H9 (cell line): ENCODE data around the gene SMG7. TPM values are rescaled to one million over a fixed set of nuclear protein-coding genes. Genes with fewer than 3 reads are reported as not detected.

Experiments
- DNase-seq: peaks from one replicate; pipeline ENCODE4 v3.0.0-alpha.2; 2017
- H2AFZ ChIP-seq: one replicate; pipeline ENCODE4 v1.6.1; 2013; ENCODE audit warnings: mild to moderate bottlenecking, low read length, control low read depth, moderate library complexity
- H2AK5ac ChIP-seq: 2 replicates; pipeline ENCODE4 v1.6.1; 2013; ENCODE audit warnings: low read length, control low read depth, mixed read lengths; ENCODE audit not compliant: insufficient read length
- H2BK120ac ChIP-seq: one replicate; pipeline ENCODE4 v1.6.1; 2013; ENCODE audit warnings: low read depth, mild to moderate bottlenecking, low read length, control low read depth, inconsistent platforms; ENCODE audit not compliant: poor library complexity, severe bottlenecking
- H2BK12ac ChIP-seq: 2 replicates; pipeline ENCODE4 v1.6.1; 2013; ENCODE audit warnings: low read length, control low read depth, mixed read lengths, low read depth; ENCODE audit not compliant: insufficient read length
- H2BK15ac ChIP-seq: 2 replicates; pipeline ENCODE4 v1.6.1; 2013; ENCODE audit warnings: low read depth, low read length, control low read depth
- H2BK20ac ChIP-seq: one replicate; pipeline ENCODE4 v1.6.1; 2013; ENCODE audit warnings: low read depth, mild to moderate bottlenecking, low read length, control low read depth, inconsistent platforms; ENCODE audit not compliant: poor library complexity, severe bottlenecking
- H2BK5ac ChIP-seq: 2 replicates; pipeline ENCODE4 v1.6.1; 2013; ENCODE audit warnings: low read length, control low read depth, mixed read lengths; ENCODE audit not compliant: insufficient read length
- H3K14ac ChIP-seq: 2 replicates; pipeline ENCODE4 v1.6.1; 2013; ENCODE audit warnings: low read length, control low read depth; ENCODE audit not compliant: insufficient read depth
- H3K18ac ChIP-seq: 2 replicates; pipeline ENCODE4 v1.6.1; 2013; ENCODE audit warnings: low read depth, mild to moderate bottlenecking, mixed read lengths, low read length, control low read depth; ENCODE audit not compliant: insufficient read length
- H3K23ac ChIP-seq: 2 replicates; pipeline ENCODE4 v1.6.1; 2013; ENCODE audit warnings: low read length, control low read depth, mixed read lengths, low read depth; ENCODE audit not compliant: insufficient read length
- H3K23me2 ChIP-seq: 2 replicates; pipeline ENCODE4 v1.6.1; 2013; ENCODE audit warnings: low read depth, mild to moderate bottlenecking, mixed read lengths, low read length, control low read depth; ENCODE audit not compliant: insufficient read length, poor library complexity, severe bottlenecking
- H3K27ac ChIP-seq: 2 replicates; pipeline ENCODE4 v1.5.1; 2013; ENCODE audit warnings: low read length, control low read depth, mixed read lengths, low read depth; ENCODE audit not compliant: insufficient read length
- H3K27me3 ChIP-seq: 2 replicates; pipeline ENCODE4 v1.6.1; 2013; ENCODE audit warnings: low read length, control low read depth, inconsistent platforms; ENCODE audit not compliant: insufficient read depth
- H3K4ac ChIP-seq: 2 replicates; pipeline ENCODE4 v1.6.1; 2013; ENCODE audit warnings: low read depth, mild to moderate bottlenecking, control low read depth, inconsistent platforms, low read length, moderate library complexity
- H3K4me1 ChIP-seq: 2 replicates; pipeline ENCODE4 v1.6.1; 2013; ENCODE audit warnings: low read length, control low read depth, inconsistent platforms; ENCODE audit not compliant: insufficient read depth
- H3K4me2 ChIP-seq: 2 replicates; pipeline ENCODE4 v1.6.1; 2013; ENCODE audit warnings: low read length, control low read depth, mixed read lengths; ENCODE audit not compliant: insufficient read length, insufficient read depth
- H3K56ac ChIP-seq: 2 replicates; pipeline ENCODE4 v1.6.1; 2013; ENCODE audit warnings: low read depth, mild to moderate bottlenecking, mixed read lengths, low read length, control low read depth; ENCODE audit not compliant: insufficient read length
- H3K79me1 ChIP-seq: 2 replicates; pipeline ENCODE4 v1.6.1; 2013; ENCODE audit warnings: low read depth, mild to moderate bottlenecking, moderate library complexity, low read length, control low read depth, inconsistent platforms; ENCODE audit not compliant: insufficient read depth, poor library complexity, severe bottlenecking
- H3K79me2 ChIP-seq: 2 replicates; pipeline ENCODE4 v1.6.1; 2013; ENCODE audit warnings: low read length, control low read depth, inconsistent platforms; ENCODE audit not compliant: insufficient read depth
- H3K9ac ChIP-seq: 2 replicates; pipeline ENCODE4 v1.6.1; 2013; ENCODE audit warnings: low read length, control low read depth, mixed read lengths; ENCODE audit not compliant: insufficient read length; ENCODE audit errors: extremely low read depth
- H3K9me3 ChIP-seq: one replicate; pipeline ENCODE4 v1.6.1; 2013; ENCODE audit warnings: low read depth, low read length, inconsistent platforms; ENCODE audit not compliant: control insufficient read depth
- H3T11ph ChIP-seq: one replicate; pipeline ENCODE4 v1.6.1; 2013; ENCODE audit warnings: mild to moderate bottlenecking, low read length, control low read depth, inconsistent platforms
- H4K20me1 ChIP-seq: one replicate; pipeline ENCODE4 v1.6.1; 2013; ENCODE audit not compliant: control insufficient read depth, insufficient read length, insufficient read depth
- H4K5ac ChIP-seq: 2 replicates; pipeline ENCODE4 v1.6.1; 2013; ENCODE audit warnings: low read depth, mild to moderate bottlenecking, mixed read lengths, low read length, control low read depth; ENCODE audit not compliant: insufficient read length
- H4K8ac ChIP-seq: replicated peaks from 2 replicates; pipeline ENCODE4 v1.6.1; 2013; ENCODE audit warnings: low read length, control low read depth, mixed read lengths, low read depth; ENCODE audit not compliant: insufficient read length
- H4K91ac ChIP-seq: 2 replicates; pipeline ENCODE4 v1.6.1; 2013; ENCODE audit warnings: low read depth, mild to moderate bottlenecking, moderate library complexity, mixed read lengths, low read length, control low read depth; ENCODE audit not compliant: insufficient read length
- H3K27ac Mint-ChIP-seq, 3 experiments: 2 replicates in 2 of 3; 3 replicates in 1 of 3; pipeline ENCODE4 v1.8.0; 2020 to 2021; ENCODE audit warnings: mixed read lengths in 3 of 3, mild to moderate bottlenecking in 1 of 3, moderate library complexity in 1 of 3
- H3K27me3 Mint-ChIP-seq: 2 replicates; pipeline ENCODE4 v1.8.0; 2021; ENCODE audit warnings: low read depth, mild to moderate bottlenecking, moderate library complexity, mixed read lengths
- H3K36me3 Mint-ChIP-seq, 3 experiments: 2 replicates in 2 of 3; 3 replicates in 1 of 3; pipeline ENCODE4 v1.8.0; 2020 to 2021; ENCODE audit warnings: low read depth in 3 of 3, mixed read lengths in 3 of 3; ENCODE audit not compliant: insufficient read depth in 1 of 3
- H3K4me1 Mint-ChIP-seq, 2 experiments: 2 replicates each; pipeline ENCODE4 v1.8.0; 2020; ENCODE audit warnings: mixed read lengths in 2 of 2
- H3K4me3 Mint-ChIP-seq, 2 experiments: 2 replicates in 1 of 2; 3 replicates in 1 of 2; pipeline ENCODE4 v1.8.0; 2020 to 2021; ENCODE audit warnings: mild to moderate bottlenecking in 2 of 2, mixed read lengths in 2 of 2, moderate library complexity in 1 of 2
- H3K9me3 Mint-ChIP-seq, 2 experiments: 2 replicates in 1 of 2; 3 replicates in 1 of 2; pipeline ENCODE4 v1.8.0; 2020; ENCODE audit warnings: mild to moderate bottlenecking in 2 of 2, mixed read lengths in 2 of 2, moderate library complexity in 1 of 2
- CTCF ChIP-seq: fragments of 200-600 bp; sonication (generic); conservative IDR thresholded peaks from 3 replicates; pipeline ENCODE4 v1.8.0; 2021; ENCODE audit warnings: antibody characterized with exemption, mild to moderate bottlenecking
- WGBS: extraction: QIAGEN DNeasy Blood & Tissue Kit; methylation state at CpG from one replicate; pipeline ENCODE4 v1.1.7; 2013; ENCODE audit warnings: missing lambda C conversion rate, low lambda C conversion rate, mixed read lengths; ENCODE audit not compliant: insufficient read length; ENCODE audit errors: extremely low coverage; 5-methylcytosine and 5-hydroxymethylcytosine counted together
- total RNA-seq: library from RNA; stranded (reverse); gene quantifications from 2 replicates; pipeline ENCODE4 v1.2.1, GENCODE V29; 2021

The SMG7 gene
- total RNA-seq, 1 experiment from 2014 or later, result 77.0 TPM

GRCh38 chr1:183517401-183517800, 45.1 kb downstream of the SMG7 start:
- no peak overlapping the region for H4K5ac ChIP-seq
- H2BK12ac ChIP-seq, result no peak overlapping the region
- H3K18ac ChIP-seq, result no peak overlapping the region
- no peak overlapping the region for H3K9ac ChIP-seq
- Mint-ChIP-seq H3K36me3 (peaks cover 8 to 53% (median 45%) of the 10 kb centered on the region in 3 experiments; a peak in 6 of 7 replicates), H3K27me3 (no peaks in the 10 kb centered on the region), H3K27ac (no peak overlapping the region), H3K4me3 (no peak overlapping the region), H3K9me3 (no peaks in the 10 kb centered on the region), H3K4me1 (peaks cover 7 to 12% of the 10 kb centered on the region in 2 experiments; a peak in 3 of 4 replicates)
- no peak overlapping the region for H4K91ac ChIP-seq
- TF ChIP-seq CTCF, result no peak
- H2BK120ac ChIP-seq, result no peak overlapping the region
- no CpG with 5 or more reads among the region's 6 CpGs for WGBS
- no peaks in the 10 kb centered on the region for H3K79me2 ChIP-seq
- H3K4me1 ChIP-seq, result no peaks in the 10 kb centered on the region
- no peak overlapping the region for H3K56ac ChIP-seq
- H3K27ac ChIP-seq, result no peak overlapping the region
- H2AK5ac ChIP-seq, result no peak overlapping the region
- H3T11ph ChIP-seq, result no peak overlapping the region
- H3K79me1 ChIP-seq, result no peaks in the 10 kb centered on the region
- no peak overlapping the region for H2BK15ac ChIP-seq
- no peaks in the 10 kb centered on the region for H3K9me3 ChIP-seq
- no peaks in the 10 kb centered on the region for H3K27me3 ChIP-seq
- no peak overlapping the region for H4K8ac ChIP-seq
- no peak overlapping the region for H2BK5ac ChIP-seq
- H3K4ac ChIP-seq, result no peak overlapping the region
- H4K20me1 ChIP-seq, result no peaks in the 10 kb centered on the region
- H2AFZ ChIP-seq, result no peak overlapping the region
- no peak overlapping the region for H2BK20ac ChIP-seq
- H3K23me2 ChIP-seq, result no peaks in the 10 kb centered on the region
- no peak overlapping the region for H3K14ac ChIP-seq
- no peak overlapping the region for H3K23ac ChIP-seq
- no peak for DNase-seq
- no peak overlapping the region for H3K4me2 ChIP-seq
